HK-2 (cell line): ENCODE results near the gene FBXO3.
A peak's percentile ranks its signal among the peaks of the same experiment; 100 is the strongest.
"Not testable (repeated sequence)": the region's sequence is repeated elsewhere in the genome, so short reads cannot be mapped to it uniquely, and the experiment has no call there.

Experiments
- DNase-seq: peaks from one replicate; pipeline ENCODE4 v3.0.0-alpha.2; 2018; ENCODE audit not compliant: unreplicated experiment

The FBXO3 gene

DNA sequence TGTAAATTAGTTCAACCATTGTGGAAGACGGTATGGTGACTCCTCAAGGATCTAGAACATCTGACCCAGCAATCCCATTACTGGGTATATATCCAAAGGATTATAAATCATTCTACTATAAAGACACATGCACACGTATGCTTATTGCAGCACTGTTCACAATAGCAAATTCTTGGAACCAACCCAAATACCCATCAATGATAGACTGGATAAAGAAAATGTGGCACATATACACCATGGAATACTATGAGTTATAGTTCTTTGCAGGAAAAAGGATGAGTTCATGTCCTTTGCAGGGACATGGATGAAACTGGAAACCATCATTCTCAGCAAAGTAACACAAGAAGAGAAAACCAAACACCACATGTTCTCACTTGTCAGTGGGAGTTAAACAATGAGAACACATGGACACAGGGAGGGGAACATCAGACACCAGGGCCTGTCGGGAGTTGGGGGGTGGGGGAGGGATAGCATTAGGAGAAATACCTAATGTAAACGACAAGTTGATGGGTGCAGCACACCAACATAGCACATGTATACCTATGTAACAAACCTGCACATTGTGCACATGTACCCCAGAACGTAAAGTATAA lies 45.2 kb downstream of the FBXO3 start:
- not testable (repeated sequence) for DNase-seq

- not testable (repeated sequence) for DNase-seq
Observed at GRCh38 chr11:33727539-33727938, 46.8 kb downstream of the FBXO3 start.

GRCh38 chr11:33725496-33725895 lies 48.8 kb downstream of the FBXO3 start:
- DNase-seq = no peak

DNA sequence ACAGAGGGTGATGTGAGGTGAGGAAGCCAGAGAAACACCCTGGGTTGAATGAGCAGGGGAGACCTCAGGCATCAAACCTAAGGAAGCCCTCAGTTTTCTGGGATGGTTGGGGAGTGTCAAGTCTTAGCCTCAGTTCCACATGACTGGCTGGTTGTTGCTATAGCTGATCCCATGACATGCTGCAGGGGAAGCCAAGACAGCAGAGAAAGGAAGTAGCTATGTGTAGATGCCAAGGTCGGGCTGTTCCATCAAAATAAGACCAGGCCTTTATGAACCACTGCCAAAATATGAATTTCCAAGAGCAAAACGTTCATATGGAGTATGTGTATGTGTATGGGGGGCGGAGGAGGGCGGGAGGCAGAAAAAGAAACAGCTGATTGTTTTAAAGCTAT lies 49.7 kb downstream of the FBXO3 start:
- no peak for DNase-seq

- DNase-seq = peak; percentile 53
Observed at GRCh38 chr11:33723238-33723881, 51.0 kb downstream of the FBXO3 start.

- peak; percentile 56 for DNase-seq
Observed at GRCh38 chr11:33722590-33723234, 51.6 kb downstream of the FBXO3 start.

- DNase-seq = no peak
Observed at GRCh38 chr11:33721984-33722383, 52.3 kb downstream of the FBXO3 start.

GRCh38 chr11:33721426-33721825 lies 52.9 kb downstream of the FBXO3 start:
- DNase-seq = no peak

DNA sequence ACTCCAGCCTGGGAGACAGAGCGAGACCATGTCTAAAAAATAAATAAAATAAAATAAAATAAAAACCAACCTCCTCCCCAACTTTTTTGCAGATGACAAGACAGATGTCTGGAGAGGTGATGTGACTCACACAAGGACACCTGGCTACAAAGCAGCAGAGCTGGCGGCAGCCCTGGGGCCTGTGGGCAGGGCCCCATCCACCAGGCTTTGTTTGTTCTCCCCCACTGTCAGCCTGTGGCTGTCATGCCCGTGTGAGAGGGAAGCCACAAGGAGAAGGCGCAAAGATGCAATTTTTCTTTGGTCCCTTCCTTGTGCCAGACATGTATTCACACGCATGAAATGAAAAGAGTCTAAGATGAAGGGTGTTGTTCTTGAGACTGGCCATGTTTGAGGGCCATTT lies 54.7 kb downstream of the FBXO3 start:
- no peak for DNase-seq

DNA sequence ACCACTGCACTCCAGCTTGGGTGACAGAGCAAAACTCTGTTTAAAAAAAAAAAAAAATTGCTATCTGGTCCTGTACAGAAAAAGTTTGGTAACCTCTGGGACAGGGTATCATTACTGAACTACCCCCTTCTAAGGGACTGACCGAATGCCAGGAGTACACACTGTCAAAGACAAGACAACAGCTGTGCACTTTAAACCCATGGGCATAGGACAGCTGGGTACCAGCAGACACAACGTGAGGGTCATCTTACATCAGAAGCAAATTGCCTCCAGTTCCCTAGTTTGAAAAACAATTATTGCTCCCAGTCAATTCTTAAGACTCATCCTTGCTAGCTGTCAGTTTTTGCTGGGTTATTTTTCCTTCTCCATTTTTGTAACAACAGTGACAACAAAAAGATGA lies 55.9 kb downstream of the FBXO3 start:
- DNase-seq = no peak

GRCh38 chr11:33716243-33716642 lies 58.1 kb downstream of the FBXO3 start:
- no peak for DNase-seq

DNA sequence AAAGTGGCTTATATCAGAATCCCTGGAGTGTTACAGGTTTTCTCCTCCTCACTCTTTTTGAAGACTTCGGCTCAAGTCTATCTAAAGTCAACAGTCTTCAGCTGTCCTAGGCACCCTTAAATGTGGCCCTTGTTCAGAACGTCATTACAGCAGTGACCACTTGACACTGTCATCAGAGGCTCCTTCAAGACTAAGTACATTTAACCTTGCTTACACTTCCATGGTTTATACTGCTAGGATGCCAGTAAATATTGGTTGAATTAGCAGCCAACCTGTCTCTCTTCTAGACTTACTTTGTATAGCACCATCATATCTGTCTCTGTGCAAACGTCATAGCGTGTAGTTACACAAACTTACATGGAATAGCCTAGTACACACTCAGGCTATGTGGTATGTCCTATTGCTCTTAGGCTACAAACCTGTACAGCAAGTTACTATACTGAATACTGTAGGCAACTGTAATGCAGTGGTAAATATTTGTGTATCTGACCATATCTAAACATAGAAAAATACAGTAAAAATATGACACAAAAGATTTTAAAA lies 60.4 kb downstream of the FBXO3 start:
- DNase-seq = no peak

- no peak for DNase-seq
Observed at GRCh38 chr11:33713151-33713855, 61.0 kb downstream of the FBXO3 start.

DNA sequence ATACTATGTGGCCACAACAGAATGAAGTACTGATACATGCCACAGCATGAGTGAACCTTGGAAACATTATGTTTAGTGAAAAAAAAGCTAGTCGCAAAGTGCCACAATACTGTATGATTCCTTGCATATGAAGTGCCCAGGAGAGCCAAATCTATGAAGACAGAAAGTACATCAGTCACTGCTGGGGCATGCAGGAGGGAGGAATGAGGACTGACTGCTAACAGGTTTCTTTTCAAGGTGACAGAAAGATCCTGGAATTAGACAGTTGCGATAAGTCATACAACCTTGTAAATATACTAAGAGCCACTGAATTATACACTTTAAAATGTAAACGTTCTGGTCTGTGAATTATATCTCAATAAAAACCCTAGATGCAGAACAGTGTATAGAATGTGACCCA lies 61.9 kb downstream of the FBXO3 start:
- DNase-seq = no peak

GRCh38 chr11:33709466-33709865 lies 64.9 kb downstream of the FBXO3 start:
- no peak for DNase-seq

- DNase-seq = no peak
Observed at GRCh38 chr11:33708985-33709384, 65.3 kb downstream of the FBXO3 start.

DNA sequence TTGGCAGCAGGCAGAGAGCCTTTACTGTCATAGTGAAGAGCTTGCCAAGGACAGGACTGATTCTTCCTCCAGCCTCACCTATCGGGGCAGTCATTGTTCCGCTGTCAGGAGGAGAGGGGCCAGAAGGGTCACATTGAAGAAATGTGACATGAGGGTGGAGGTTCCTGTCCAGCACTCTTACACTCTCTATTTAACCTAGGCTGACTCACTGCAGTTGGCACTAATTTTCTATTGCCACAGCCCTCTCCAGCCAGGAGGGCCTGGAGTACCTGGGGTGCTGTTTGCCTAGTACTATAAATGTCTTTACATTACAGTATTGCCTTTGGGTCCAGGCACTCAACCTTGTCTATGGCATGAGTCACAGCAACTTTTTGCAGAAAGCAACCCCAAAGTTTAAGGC lies 66.5 kb downstream of the FBXO3 start:
- not testable (repeated sequence) for DNase-seq

DNA sequence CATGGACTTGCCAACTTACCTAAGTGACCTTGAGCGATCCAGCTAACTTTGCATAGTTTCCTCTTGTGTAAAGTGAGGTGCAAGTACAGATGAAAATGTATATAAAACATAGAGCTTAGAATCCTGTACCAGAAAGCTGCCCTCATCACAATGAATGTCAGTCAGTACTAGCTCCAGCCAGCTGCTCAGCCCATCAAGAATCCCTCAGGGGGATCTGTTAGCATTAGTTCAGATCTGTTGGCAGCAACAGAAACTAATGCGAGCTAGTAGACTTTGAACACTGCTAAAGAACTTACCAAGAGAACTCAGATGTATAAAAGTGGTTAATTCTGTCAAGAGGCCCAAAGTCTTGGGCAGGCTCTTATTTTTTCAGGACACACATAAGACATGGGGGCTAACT lies 67.4 kb downstream of the FBXO3 start:
- no peak for DNase-seq

DNA sequence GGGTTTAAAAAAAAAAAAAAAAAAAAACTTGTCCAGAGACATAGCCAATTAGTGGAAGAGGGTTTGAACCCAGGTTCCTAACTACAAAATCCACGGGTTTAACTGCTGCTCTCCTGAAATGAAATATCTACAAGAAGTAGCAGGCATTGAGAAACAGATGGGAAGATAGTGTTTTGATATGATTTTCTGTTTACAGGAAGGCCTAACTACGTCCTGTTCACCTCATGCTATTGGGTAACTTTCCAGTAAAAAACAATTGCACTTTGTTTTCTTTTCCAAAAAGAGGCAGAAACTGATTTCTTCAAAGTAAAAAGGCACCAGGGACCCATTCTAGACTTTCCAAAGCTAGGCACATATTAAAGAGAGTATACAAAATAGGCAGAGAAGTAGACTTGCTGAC lies 67.8 kb downstream of the FBXO3 start:
- no peak for DNase-seq

- DNase-seq = no peak
Observed at GRCh38 chr11:33704240-33705002, 69.9 kb downstream of the FBXO3 start.

DNA sequence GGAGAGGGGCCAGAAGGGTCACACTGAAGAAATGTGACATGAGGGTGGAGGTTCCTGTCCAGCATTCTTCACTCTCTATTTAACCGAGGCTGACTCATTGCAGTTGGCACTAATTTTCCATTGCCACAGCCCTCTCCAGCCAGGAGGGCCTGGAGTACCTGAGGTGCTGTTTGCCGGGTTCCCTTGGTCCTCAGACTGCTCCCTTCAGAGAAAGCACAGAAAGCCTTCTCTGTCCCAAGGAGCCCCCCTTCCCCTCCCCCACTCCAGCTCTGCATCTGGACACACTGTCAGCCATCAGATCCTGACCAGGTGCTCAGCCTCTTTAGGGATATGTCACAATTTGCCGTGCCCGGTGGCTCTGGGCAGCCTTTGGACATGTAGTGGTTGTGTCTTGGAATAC lies 70.5 kb downstream of the FBXO3 start:
- no peak for DNase-seq

DNA sequence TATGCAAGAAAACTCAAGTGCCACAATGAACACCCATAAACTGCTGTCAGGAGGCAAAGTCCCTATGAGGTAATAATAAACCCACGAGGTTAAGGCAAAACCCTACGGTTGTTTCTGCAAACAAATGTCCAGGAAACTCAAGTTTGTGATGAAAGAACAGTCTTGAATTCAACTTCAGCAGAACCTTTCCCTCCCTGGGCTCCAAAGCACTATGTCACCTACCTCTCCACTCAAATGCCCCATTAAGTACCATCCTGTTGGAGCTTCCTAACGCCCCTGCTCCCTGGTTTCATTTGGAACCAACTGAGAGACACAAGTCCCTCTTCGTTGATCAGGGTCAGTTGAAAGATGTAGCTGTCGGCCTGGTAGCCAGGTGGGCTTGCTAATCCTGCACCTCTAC lies 71.1 kb downstream of the FBXO3 start:
- no peak for DNase-seq
